ENCODE results near the gene TBC1D22B. TPM values are rescaled to one million over a fixed set of nuclear protein-coding genes. Genes with fewer than 3 reads are reported as not detected.

The TBC1D22B gene
- total and polyA plus RNA-seq, 2 of the 13 experiments (the other 11 are each of a cell fraction or from before 2014, with no cell fraction given), result 9.7 to 12.9 TPM

- TF ChIP-seq DBP (CRISPR knock-in tag; IDR thresholded peaks at IDR 0.05; ENCODE audit: not compliant biosample characterization), result no peak
- TF ChIP-seq ZNF839 (CRISPR knock-in tag; IDR thresholded peaks at IDR 0.05; ENCODE audit: borderline replicate concordance), result no peak
- TF ChIP-seq KIAA2018 (CRISPR knock-in tag; IDR thresholded peaks at IDR 0.05; ENCODE audit: borderline replicate concordance), result no peak
- no peak for TF ChIP-seq FOXP1 (IDR thresholded peaks at IDR 0.05)
- no peak for TF ChIP-seq FOXP1 (CRISPR knock-in tag; IDR thresholded peaks at IDR 0.05)
- no peak for TF ChIP-seq SMAD9 (CRISPR knock-in tag; IDR thresholded peaks at IDR 0.05)
- no peak for TF ChIP-seq BHLHE40 (IDR thresholded peaks at IDR 0.05; ENCODE audit: low read length)
- no peak for TF ChIP-seq RAD51 (IDR thresholded peaks at IDR 0.05; ENCODE audit: borderline replicate concordance)
- TF ChIP-seq ZNF407 (CRISPR knock-in tag; IDR thresholded peaks at IDR 0.05; ENCODE audit: not compliant biosample characterization), result peak; percentile 31
- no peak for TF ChIP-seq AHR (CRISPR knock-in tag; IDR thresholded peaks at IDR 0.05)
- TF ChIP-seq, protein P1, sequence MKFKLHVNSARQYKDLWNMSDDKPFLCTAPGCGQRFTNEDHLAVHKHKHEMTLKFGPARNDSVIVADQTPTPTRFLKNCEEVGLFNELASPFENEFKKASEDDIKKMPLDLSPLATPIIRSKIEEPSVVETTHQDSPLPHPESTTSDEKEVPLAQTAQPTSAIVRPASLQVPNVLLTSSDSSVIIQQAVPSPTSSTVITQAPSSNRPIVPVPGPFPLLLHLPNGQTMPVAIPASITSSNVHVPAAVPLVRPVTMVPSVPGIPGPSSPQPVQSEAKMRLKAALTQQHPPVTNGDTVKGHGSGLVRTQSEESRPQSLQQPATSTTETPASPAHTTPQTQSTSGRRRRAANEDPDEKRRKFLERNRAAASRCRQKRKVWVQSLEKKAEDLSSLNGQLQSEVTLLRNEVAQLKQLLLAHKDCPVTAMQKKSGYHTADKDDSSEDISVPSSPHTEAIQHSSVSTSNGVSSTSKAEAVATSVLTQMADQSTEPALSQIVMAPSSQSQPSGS (CRISPR knock-in tag; IDR thresholded peaks at IDR 0.05), result 0 out of 2 replicates have a peak, but pooled peaks have one; percentile 32
Measured at GRCh38 chr6:37221585-37222124, 35.9 kb upstream of the TBC1D22B start (continued).

Data from HepG2 (cell line).